Measurements from ENCODE around the gene KRTAP1-1.
"Not testable (repeated sequence)": the region's sequence is repeated elsewhere in the genome, so short reads cannot be mapped to it uniquely, and the experiment has no call there.

Gene KRTAP1-1, protein sequence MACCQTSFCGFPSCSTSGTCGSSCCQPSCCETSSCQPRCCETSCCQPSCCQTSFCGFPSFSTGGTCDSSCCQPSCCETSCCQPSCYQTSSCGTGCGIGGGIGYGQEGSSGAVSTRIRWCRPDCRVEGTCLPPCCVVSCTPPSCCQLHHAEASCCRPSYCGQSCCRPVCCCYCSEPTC

DNA sequence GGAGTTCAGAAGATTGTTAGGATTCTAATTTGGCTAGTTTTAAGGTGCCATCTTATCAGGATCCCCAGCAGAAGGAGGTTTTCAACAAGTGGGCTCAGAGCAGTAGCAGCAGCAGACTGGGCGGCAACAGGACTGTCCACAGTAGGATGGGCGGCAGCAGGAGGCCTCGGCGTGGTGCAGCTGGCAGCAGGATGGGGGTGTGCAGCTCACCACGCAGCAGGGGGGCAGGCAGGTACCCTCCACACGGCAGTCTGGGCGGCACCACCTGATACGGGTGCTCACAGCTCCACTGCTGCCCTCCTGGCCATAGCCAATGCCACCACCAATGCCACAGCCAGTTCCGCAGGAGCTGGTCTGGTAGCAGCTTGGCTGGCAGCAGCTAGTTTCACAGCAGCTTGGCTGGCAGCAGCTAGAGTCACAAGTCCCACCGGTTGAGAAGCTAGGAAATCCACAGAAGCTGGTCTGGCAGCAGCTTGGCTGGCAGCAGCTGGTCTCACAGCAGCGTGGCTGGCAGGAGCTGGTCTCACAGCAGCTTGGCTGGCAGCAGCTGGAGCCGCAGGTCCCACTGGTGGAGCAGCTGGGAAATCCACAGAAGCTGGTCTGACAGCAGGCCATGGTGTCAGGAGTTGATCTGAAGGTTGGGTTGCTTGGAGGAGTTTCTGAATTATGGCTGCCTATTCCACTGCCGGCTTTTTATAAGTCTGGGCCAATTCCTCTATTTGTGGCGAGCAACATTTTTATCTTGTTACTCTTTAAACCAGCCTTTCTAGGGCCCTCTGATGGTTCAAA lies at the start of gene KRTAP1-1:
TSS of gene KRTAP1-1 (minus strand) at position 668 of the 789 bp plus-strand sequence. CDS start at position 615, 53 bp downstream.
- DNase-seq (ENCODE audit: low spot score), result not testable (repeated sequence)

DNA sequence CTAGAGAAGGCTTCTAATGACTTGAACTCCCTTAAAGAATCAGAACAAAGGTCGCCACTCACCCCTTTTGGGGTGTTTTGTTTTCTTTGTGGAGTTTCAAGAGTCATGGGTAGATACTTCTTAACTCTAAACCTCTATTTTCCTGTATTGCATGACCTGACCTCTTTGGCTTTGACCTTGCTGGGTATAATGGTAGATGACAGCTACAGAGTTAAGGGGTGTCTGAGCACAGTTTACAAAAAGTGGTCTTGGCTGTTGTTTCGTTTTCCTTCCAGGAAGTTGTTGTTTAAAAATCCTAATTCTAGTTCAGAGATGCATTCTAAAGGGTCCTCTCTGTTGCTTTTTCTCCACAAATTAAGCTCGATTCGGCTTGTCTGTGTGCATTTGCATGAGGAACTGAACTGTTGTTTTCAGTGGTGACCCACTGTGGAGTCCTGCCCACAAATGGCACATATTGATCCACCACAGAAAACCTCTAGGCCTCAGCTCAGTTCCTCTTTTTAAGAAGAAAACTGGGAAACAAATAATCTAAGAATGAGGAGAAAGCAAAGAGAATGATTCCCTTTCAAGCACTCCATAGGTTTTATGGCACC lies 47.6 kb upstream of the KRTAP1-1 start:
- not testable (repeated sequence) for DNase-seq (ENCODE audit: low spot score)

DNA sequence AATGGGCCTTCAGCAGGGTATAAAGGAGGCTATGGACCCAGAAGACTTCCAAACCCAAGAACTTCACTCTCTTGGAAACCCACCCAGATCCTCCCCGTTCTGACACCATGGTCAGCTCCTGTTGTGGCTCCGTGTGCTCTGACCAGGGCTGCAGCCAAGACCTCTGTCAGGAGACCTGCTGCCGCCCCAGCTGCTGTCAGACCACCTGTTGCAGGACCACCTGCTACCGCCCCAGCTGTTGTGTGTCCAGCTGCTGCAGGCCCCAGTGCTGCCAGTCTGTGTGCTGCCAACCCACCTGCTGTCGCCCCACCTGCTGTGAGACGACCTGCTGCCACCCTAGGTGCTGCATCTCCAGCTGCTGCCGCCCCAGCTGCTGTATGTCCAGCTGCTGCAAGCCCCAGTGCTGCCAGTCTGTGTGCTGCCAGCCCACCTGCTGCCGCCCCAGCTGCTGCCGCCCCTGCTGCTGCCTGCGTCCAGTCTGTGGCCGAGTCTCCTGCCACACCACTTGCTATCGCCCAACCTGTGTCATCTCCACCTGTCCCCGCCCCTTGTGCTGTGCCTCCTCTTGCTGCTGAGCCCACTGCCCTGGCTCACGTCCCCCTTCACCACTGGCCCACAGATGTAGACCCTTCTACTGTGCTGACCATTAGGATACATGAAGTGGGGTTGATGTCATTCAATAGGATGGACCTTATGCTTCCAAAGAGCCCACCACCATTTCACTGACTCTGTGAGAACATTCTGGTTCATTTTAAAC lies 43.0 kb upstream of the KRTAP1-1 start, which contains the start of gene KRTAP4-7:
TSS of gene KRTAP4-7 (plus strand) at position 51 of the 757 bp plus-strand sequence. CDS start at position 108, 57 bp downstream.
- not testable (repeated sequence) for DNase-seq (ENCODE audit: low spot score)

GRCh38 chr17:41083427-41083826 lies 42.2 kb upstream of the KRTAP1-1 start:
- not testable (repeated sequence) for DNase-seq (ENCODE audit: low spot score)

GRCh38 chr17:41082626-41083025 lies 41.4 kb upstream of the KRTAP1-1 start:
- no peak for DNase-seq (ENCODE audit: low spot score)

- DNase-seq (ENCODE audit: low spot score), result no peak
Observed at GRCh38 chr17:41076788-41077187, 35.5 kb upstream of the KRTAP1-1 start.

- DNase-seq (ENCODE audit: low spot score), result no peak
Observed at GRCh38 chr17:41073676-41074075, 32.4 kb upstream of the KRTAP1-1 start.

DNA sequence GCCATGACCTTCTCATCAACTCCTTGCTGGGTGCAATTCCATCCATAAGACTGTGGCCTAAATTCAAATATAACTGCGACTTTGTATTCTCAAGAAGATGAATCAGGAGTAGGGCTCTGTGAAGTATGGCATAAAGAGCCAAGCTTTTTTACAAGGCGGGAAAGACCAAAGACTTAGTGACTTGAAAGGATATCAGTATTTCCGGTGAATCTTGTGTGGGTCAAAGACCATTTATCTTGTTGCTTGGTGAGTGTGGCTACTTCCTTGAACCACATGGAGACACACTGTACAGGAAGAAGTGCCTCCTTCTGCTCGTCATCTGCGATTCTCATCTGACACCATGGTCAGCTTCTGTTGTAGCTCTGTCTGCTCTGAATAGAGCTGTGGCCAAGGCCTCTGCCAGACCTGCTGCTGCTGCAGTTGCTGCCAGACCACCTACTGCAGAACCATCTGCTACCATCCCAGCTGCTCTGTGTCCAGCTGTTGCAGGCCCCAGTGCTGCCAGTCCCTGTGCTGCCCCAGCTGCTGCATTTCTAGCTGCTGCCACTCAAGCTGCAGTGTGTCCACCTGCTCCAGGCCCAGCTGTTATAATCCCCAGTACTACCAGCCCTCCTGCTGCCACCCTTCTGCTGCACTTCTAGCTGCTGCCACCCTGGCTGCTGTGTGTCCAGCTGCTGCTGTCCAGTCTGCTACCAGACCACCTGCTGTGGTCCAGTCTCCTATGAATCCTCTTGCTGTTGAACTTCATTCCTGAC lies 30.5 kb upstream of the KRTAP1-1 start:
- DNase-seq (ENCODE audit: low spot score), result no peak

- DNase-seq (ENCODE audit: low spot score), result no peak
Observed at GRCh38 chr17:41069031-41069430, 27.8 kb upstream of the KRTAP1-1 start.

GRCh38 chr17:41067281-41067680 lies 26.0 kb upstream of the KRTAP1-1 start:
- DNase-seq (ENCODE audit: low spot score), result no peak

- DNase-seq (ENCODE audit: low spot score), result no peak
Observed at GRCh38 chr17:41065829-41066624, 24.8 kb upstream of the KRTAP1-1 start, which contains the start of gene KRTAP2-4. KRTAP2-4 (minus strand) TSS chr17:41065879; CDS start chr17:41065845, 34 bp downstream.

DNA sequence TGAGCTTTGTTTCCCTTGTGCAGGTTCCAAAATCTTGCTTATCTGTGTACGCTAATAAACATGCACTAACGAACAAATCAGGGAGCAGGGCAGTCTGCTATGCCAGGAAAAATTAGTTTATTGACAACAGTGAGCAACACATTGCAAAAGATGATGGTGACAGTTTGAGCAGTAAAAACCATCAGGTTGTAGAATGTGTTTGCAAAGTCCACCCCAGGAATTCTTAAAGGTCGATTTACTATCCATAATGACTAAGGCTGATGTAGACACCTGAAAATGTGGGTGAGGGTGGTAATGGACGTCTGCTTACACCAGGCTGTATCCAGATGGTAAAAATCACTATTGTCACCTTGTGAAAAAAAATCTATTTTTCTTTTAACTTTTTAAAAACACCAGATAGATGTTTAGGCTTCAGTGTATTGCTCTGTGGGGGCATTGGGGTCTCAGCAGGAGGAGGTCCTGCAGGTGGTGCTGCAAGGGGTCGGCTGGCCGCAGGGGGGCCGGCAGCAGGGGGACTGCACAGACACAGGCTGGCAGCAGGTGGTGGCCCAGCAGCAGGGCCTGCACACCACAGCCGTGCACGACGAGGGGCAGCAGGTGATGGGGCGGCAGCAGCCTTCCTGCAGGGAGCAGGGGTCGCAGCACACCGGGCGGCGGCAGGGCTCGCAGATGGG lies 23.9 kb upstream of the KRTAP1-1 start:
- DNase-seq (ENCODE audit: low spot score), result not testable (repeated sequence)

DNA sequence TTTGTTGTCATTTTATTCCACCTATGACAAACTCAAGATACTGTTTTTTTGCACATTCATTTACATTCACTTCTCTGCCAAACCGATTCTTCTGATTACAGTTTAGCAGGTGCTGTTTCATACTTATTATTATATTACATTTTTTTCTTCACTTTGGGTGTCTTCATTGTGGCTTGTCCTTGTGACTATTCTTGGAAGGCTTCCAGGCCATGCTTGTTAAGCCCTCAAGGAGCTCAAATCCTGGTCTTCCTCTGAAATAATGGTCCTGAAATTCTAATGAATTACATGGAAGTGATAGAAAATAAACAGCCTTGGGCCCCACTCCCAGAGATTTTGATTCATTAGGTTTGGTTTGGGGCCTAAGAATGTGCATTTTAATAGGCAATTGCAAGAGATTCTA lies 23.1 kb upstream of the KRTAP1-1 start:
- no peak for DNase-seq (ENCODE audit: low spot score)

DNA sequence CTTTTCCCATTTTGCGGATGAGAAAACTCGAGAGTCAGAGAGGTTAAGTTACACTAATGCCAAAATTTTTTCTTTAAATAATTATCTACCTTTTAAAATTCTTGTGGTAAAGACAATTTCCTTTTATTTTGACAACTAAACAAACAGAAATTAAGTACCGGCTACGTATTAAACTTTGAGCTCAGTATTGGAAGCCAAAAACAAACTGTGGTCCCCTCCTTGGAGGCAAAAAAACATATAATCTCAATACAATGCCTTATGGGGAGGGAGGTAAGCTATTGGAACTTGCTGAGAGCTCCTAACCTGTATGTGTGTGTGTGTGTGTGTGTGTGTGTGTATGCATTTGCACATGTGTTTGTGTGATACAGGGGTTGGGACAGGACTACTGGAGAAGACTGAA lies 22.2 kb upstream of the KRTAP1-1 start:
- no peak for DNase-seq (ENCODE audit: low spot score)

DNA sequence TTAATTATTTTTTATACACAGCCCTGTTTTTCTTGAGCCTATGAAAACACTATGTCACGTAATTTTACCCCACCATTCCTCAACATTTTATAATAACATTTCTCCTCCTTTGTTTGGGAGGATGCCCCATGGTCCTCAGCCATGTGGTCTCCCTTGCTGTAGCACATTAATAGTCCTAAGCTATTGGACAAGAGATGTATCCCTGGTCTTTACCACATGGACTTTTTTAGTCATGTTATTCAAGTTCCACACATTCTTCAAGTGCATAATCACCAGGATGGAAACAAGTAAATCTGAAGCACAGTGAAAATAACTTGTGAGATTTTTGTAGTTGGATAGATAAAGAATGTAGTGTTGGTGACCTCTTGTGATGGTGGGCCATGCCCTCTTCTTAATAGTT lies 20.7 kb upstream of the KRTAP1-1 start:
- DNase-seq (ENCODE audit: low spot score), result no peak

- DNase-seq (ENCODE audit: low spot score), result no peak
Observed at GRCh38 chr17:41060052-41060604, 18.9 kb upstream of the KRTAP1-1 start, which contains the start of gene KRTAP2-3. KRTAP2-3 (minus strand) TSS chr17:41060114; CDS start chr17:41060050, 64 bp downstream.

- DNase-seq (ENCODE audit: low spot score), result not testable (repeated sequence)
Observed at GRCh38 chr17:41059276-41060051, 18.2 kb upstream of the KRTAP1-1 start.

GRCh38 chr17:41058741-41059140 lies 17.5 kb upstream of the KRTAP1-1 start:
- DNase-seq (ENCODE audit: low spot score), result no peak

DNA sequence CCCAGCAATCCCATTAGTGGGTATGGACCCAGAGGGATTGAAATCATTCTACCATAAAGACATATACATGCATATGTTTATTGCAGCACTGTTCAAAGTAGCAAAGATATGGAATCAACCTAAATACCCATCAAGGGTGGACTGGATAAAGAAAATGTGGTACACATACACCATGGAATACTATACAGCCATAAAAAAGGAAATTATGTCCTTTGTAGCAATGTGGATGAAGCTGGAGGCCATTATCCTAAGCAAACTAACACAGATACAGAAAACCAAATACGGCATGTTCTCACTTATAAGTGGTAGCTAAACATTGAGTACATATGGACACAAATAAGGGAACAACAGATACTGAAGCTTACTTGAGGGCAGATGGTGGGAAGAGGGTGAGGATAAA lies 16.3 kb upstream of the KRTAP1-1 start:
- no peak for DNase-seq (ENCODE audit: low spot score)
